ENCODE results near the gene TTLL10.

DNA sequence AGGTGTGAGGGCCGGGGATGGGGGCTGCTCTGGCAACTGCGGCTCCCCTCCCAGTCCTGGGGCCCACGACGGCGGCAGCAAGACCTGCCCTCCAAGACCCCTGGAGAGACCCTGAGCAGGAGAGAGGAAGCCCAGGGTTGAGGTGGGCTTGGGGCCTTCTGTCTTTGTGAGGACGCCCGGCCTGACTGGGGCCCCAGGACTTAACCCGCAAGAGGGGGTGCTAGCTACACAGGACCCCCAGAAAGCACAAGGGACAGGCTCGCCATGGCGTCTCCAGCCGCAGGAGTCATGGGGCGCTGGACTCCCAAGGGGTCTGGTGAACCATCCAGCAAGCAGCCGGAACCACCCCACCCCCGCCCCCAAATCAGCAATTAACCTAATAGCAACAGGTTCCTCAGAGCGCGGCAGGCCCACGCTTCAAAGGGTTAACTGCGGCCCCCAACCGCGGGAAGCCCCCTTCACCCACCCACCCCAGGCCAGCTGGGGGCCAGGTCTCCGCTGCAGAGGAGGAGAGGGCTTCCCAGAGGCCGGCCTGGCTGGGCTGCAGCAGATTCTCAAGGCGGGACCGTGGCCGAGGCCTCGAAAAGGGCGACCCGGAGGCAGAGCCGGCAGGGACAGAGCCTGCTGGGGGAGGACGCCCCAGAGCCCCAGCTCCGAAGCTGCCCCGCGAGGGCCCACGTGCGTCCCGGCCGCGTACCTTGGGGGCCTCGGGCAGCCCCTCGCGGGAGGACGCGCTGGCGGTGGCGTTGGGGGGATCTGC, 72.3 kb downstream of the TTLL10 start:
- TF ChIP-seq, protein P1, sequence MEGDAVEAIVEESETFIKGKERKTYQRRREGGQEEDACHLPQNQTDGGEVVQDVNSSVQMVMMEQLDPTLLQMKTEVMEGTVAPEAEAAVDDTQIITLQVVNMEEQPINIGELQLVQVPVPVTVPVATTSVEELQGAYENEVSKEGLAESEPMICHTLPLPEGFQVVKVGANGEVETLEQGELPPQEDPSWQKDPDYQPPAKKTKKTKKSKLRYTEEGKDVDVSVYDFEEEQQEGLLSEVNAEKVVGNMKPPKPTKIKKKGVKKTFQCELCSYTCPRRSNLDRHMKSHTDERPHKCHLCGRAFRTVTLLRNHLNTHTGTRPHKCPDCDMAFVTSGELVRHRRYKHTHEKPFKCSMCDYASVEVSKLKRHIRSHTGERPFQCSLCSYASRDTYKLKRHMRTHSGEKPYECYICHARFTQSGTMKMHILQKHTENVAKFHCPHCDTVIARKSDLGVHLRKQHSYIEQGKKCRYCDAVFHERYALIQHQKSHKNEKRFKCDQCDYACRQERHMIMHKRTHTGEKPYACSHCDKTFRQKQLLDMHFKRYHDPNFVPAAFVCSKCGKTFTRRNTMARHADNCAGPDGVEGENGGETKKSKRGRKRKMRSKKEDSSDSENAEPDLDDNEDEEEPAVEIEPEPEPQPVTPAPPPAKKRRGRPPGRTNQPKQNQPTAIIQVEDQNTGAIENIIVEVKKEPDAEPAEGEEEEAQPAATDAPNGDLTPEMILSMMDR (IDR thresholded peaks at IDR 0.05; ENCODE audit: low read depth, low read length): no peak
- TF ChIP-seq POLR2A (IDR thresholded peaks at IDR 0.05; ENCODE audit: extremely low read depth, insufficient read length): no peak
- TF ChIP-seq, protein P2, sequence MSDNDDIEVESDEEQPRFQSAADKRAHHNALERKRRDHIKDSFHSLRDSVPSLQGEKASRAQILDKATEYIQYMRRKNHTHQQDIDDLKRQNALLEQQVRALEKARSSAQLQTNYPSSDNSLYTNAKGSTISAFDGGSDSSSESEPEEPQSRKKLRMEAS (IDR thresholded peaks at IDR 0.05; ENCODE audit: low read depth, low read length): no peak
- no peak for TF ChIP-seq MYC (IDR thresholded peaks at IDR 0.05; ENCODE audit: low read depth, low read length)
